ENCODE results near the gene ABCA7. TPM values are rescaled to one million over a fixed set of nuclear protein-coding genes. Genes with fewer than 3 reads are reported as not detected.

The ABCA7 gene
- total RNA-seq, 2 donors from 2014 or later = 6.0 to 7.0 TPM

DNA sequence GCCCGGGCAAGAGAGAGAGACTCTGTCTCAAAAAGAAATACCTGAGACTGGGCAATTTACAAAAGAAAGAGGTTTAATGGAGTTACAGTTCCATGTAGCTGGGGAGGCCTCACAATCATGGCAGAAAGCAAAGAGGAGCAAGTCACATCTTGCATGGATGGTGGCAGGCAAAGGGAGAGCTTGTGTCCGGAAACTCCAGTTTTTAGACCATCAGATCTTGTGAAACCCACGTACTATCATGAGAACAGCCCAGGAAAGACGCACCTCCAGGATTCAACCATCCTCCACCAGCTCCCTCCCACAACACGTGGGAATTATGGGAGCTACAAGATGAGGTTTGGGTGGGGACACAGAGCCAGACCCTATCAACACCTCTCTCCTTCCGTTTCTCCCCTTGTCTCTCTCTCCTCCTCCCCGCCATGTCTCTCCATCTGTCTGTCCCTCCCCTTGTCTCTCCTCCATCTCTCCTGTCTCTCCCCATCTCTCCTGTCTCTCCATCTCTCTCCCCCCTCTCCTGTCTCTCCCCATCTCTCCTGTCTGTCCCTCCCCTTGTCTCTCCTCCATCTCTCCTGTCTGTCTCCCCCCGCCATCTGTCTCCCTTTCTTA, 45.2 kb downstream of the ABCA7 start:
- no peaks in the 10 kb centered on the region for H3K36me3 ChIP-seq

DNA sequence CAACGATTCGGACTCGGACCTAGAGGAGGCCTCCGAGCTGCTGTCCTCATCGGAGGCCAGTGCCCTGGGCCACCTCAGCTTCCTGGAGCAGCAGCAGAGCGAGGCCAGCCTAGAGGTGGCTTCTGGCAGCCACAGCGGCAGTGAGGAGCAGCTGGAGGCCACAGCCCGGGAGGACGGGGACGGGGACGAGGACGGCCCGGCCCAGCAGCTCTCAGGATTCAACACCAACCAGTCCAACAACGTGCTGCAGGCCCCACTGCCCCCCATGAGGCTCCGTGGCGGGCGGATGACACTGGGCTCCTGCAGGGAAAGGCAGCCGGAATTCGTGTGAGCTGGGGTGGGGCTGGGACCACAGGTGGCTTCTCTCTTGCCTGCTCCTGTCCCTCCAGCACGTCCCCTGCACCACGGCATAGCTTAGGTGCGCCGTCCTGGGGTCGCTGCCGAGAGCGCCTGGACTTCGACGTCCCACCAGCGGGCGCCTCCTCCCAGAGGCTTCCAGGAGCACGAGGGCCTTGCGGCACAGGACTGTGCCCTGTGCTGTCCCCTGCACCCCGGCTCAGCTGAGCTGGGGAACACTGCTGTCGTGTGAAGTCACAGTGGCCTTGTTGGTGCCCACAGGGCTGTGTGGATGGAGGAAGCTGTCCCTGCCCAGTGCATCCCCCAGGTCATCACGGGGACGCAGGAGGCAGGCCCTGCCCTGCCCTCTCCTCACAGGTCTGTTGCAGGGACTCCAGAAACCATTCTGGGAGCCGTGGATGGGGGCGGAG, 46.0 kb downstream of the ABCA7 start:
- H3K27ac ChIP-seq = no peak overlapping the region
- no peak overlapping the region for H3K4me3 ChIP-seq
- no peaks in the 10 kb centered on the region for H3K36me3 ChIP-seq

More for the DNA sequence above, 45.2 kb downstream of the ABCA7 start:
- no peaks in the 10 kb centered on the region for H3K9me3 ChIP-seq
- no peak overlapping the region for H3K4me3 ChIP-seq
- peaks cover 0 to 6% of the 10 kb centered on the region in 2 donors for H3K4me1 ChIP-seq (ENCODE audit: control insufficient read depth in 1 of 2, low read depth in 2 of 2)
- H3K27ac ChIP-seq = no peak overlapping the region
- DNase-seq (ENCODE audit: low spot score) (no peak), ATAC-seq (ENCODE audit: insufficient number of reproducible peaks, low FRiP score, low read depth) (no peak)
- H3K27me3 ChIP-seq (replicated peaks; ENCODE audit: insufficient read depth) = no peaks in the 10 kb centered on the region
- TF ChIP-seq, protein P1, sequence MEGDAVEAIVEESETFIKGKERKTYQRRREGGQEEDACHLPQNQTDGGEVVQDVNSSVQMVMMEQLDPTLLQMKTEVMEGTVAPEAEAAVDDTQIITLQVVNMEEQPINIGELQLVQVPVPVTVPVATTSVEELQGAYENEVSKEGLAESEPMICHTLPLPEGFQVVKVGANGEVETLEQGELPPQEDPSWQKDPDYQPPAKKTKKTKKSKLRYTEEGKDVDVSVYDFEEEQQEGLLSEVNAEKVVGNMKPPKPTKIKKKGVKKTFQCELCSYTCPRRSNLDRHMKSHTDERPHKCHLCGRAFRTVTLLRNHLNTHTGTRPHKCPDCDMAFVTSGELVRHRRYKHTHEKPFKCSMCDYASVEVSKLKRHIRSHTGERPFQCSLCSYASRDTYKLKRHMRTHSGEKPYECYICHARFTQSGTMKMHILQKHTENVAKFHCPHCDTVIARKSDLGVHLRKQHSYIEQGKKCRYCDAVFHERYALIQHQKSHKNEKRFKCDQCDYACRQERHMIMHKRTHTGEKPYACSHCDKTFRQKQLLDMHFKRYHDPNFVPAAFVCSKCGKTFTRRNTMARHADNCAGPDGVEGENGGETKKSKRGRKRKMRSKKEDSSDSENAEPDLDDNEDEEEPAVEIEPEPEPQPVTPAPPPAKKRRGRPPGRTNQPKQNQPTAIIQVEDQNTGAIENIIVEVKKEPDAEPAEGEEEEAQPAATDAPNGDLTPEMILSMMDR (IDR thresholded peaks at IDR 0.05) = no peak

DNA sequence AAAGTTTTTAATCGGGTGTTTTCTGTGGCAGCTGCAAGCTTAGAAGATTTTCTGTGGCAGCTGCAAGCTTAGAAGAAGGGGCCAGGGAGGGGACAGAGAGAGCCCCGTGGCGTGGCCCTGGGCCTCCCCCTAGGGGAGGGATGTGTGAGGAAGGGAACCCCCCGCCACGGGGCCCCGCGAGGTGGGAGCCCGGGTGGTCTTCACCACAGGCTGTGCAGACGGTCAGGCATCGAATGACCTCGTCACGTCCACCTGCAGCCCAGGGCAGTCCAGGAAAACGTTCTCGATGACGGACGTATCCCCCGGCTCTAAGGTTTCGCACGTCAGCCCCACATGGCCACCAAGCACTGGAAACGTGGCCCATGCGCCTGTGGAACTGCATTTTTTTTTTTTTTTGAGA, 46.7 kb downstream of the ABCA7 start:
- Histone ChIP-seq H3K27ac (no peak overlapping the region), H3K36me3 (peaks cover 4% of the 10 kb centered on the region), H3K4me1 (ENCODE audit: control insufficient read depth in 1 of 2, low read depth in 2 of 2) (peaks cover 0 to 6% of the 10 kb centered on the region in 2 donors), H3K9me3 (no peaks in the 10 kb centered on the region), H3K27me3 (replicated peaks; ENCODE audit: insufficient read depth) (no peaks in the 10 kb centered on the region), H3K4me3 (no peak overlapping the region)
- ATAC-seq (ENCODE audit: insufficient number of reproducible peaks, low FRiP score, low read depth) = no peak
- TF ChIP-seq, protein P1 (IDR thresholded peaks at IDR 0.05) = no peak
- DNase-seq (ENCODE audit: low spot score) = no peak

More for the DNA sequence above, 46.0 kb downstream of the ABCA7 start:
- TF ChIP-seq, protein P1 (IDR thresholded peaks at IDR 0.05) = no peak
- peaks cover 0 to 6% of the 10 kb centered on the region in 2 donors for H3K4me1 ChIP-seq (ENCODE audit: control insufficient read depth in 1 of 2, low read depth in 2 of 2)
- ATAC-seq (ENCODE audit: insufficient number of reproducible peaks, low FRiP score, low read depth) (no peak), DNase-seq (ENCODE audit: low spot score) (no peak)
- H3K27me3 ChIP-seq (replicated peaks; ENCODE audit: insufficient read depth) = no peaks in the 10 kb centered on the region
- H3K9me3 ChIP-seq = no peaks in the 10 kb centered on the region

DNA sequence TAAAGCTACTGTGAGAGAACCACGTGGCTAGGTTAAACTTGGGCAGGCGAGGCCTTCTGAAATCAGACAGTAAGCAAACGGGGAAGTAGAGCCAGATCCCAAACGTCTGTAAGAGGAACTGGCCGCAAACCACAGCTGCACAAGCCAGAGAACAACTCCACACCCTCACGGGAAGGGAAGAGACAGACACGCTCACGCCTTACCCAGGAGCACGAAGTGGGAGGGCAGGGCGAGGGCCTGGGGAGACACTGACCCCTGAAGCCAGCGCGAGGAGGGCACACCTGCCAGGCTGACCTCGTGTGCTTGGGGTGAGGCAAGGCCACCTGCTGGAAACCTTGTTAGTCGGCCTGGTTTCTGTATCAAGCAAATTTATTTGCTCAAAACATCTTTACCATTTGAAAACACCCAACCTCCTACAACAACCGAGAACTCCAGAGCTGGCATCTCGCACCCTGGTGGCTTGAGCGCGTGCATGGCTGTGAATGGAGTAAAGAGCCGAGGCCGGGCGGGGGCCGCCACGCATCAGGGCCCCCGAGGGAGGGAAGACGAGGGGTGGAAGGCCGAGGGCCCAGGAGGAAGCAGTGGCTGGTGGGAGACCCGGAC, 48.0 kb downstream of the ABCA7 start:
- H3K36me3 ChIP-seq = peaks cover 4% of the 10 kb centered on the region
- H3K4me3 ChIP-seq = no peak overlapping the region
- TF ChIP-seq, protein P1 (IDR thresholded peaks at IDR 0.05) = no peak
- H3K9me3 ChIP-seq = no peaks in the 10 kb centered on the region
- peak overlapping the region in 1 of 2 donors; percentile 12 for H3K27ac ChIP-seq
- H3K27me3 ChIP-seq (replicated peaks; ENCODE audit: insufficient read depth) = no peaks in the 10 kb centered on the region
- ATAC-seq (ENCODE audit: insufficient number of reproducible peaks, low FRiP score, low read depth) (no peak), DNase-seq (ENCODE audit: low spot score) (no peak)
- no peaks in the 10 kb centered on the region for H3K4me1 ChIP-seq (ENCODE audit: control insufficient read depth in 1 of 2, low read depth in 2 of 2)

DNA sequence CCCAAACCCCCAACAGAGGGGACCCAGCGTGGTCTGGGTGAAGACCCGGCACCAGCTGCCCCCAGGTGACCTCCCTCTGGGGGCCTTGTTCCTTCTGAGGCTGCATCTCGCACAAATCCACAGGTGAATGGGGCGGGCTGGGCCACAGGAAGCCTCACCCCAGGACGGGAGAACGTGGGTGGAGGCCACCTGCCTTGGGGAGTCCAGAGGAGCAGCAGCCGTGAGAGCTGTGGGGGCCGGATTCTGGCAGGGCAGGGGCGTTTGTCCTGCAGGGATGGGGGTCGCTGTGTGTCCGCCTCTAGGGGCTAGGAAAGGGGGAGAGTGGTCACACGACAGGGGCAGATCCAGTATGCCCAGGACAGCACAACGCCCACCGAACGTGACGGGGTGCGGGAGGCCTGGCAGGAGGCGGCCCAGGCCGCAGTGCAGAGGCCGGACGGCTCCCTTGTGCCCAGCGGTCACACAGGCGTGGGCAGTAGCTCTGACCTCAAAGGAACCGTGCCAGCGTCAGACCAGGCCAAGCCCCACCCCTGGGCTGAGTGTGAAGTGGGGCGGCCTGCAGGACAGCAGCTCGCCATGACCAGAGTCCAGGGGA, 48.6 kb downstream of the ABCA7 start:
- no peaks in the 10 kb centered on the region for H3K9me3 ChIP-seq
- peaks cover 0 to 5% of the 10 kb centered on the region in 2 donors for H3K4me1 ChIP-seq (ENCODE audit: control insufficient read depth in 1 of 2, low read depth in 2 of 2)
- no peak overlapping the region for H3K4me3 ChIP-seq
- TF ChIP-seq, protein P1 (IDR thresholded peaks at IDR 0.05) = no peak
- peaks cover 9% of the 10 kb centered on the region for H3K36me3 ChIP-seq
- H3K27me3 ChIP-seq (replicated peaks; ENCODE audit: insufficient read depth) = no peaks in the 10 kb centered on the region
- peak overlapping the region in 1 of 2 donors; percentile 12 for H3K27ac ChIP-seq
- no peak for ATAC-seq (ENCODE audit: insufficient number of reproducible peaks, low FRiP score, low read depth)
- DNase-seq (ENCODE audit: low spot score) = no peak
